DND-41 (cell line): ENCODE data around the gene ZRANB3.

ENCODE experiments used
- ATAC-seq: fragments of 200-7000 bp; cut with Tn5 transposase; 3 replicates; pipeline ENCODE4 v1.9.1; 2021; ENCODE audit warnings: low read depth; ENCODE audit not compliant: insufficient read depth
- DNase-seq: peaks from one replicate; pipeline ENCODE4 v3.0.0-alpha.2; 2020
- H2AFZ ChIP-seq: 2 replicates; pipeline ENCODE4 v1.6.0; 2012; ENCODE audit warnings: low read depth, low read length
- H3K27ac ChIP-seq: 2 replicates; pipeline ENCODE4 v1.5.1; 2012; ENCODE audit warnings: low read length, inconsistent platforms
- H3K27me3 ChIP-seq: fragments of 200-600 bp; sonication (generic); 2 replicates; pipeline ENCODE4 v1.6.0; 2012; ENCODE audit warnings: low read length, mild to moderate bottlenecking, inconsistent platforms; ENCODE audit not compliant: insufficient read depth, poor library complexity
- H3K36me3 ChIP-seq: 2 replicates; pipeline ENCODE4 v1.5.1; 2012; ENCODE audit warnings: low read length, inconsistent platforms; ENCODE audit not compliant: insufficient read depth
- H3K4me1 ChIP-seq: 2 replicates; pipeline ENCODE4 v1.5.1; 2012; ENCODE audit warnings: mild to moderate bottlenecking, low read length; ENCODE audit not compliant: insufficient read depth
- H3K4me2 ChIP-seq: 2 replicates; pipeline ENCODE4 v1.6.0; 2012; ENCODE audit warnings: mild to moderate bottlenecking, moderate library complexity, low read length, inconsistent platforms; ENCODE audit not compliant: insufficient read depth
- H3K4me3 ChIP-seq, 2 experiments: fragments of 200-600 bp in 1 of 2; shearing (Covaris generic) in 1 of 2; 2 replicates each; pipeline ENCODE4 v1.5.1; 2012 to 2016; ENCODE audit warnings: inconsistent platforms in 2 of 2, low read length in 2 of 2, mild to moderate bottlenecking in 2 of 2, low read depth in 1 of 2, moderate library complexity in 1 of 2
- H3K79me2 ChIP-seq: 2 replicates; pipeline ENCODE4 v1.6.0; 2012; ENCODE audit warnings: low read length, inconsistent platforms; ENCODE audit not compliant: insufficient read depth
- H3K9ac ChIP-seq: 2 replicates; pipeline ENCODE4 v1.6.0; 2012; ENCODE audit warnings: low read depth, mild to moderate bottlenecking, inconsistent platforms, low read length, moderate library complexity
- H3K9me3 ChIP-seq: 2 replicates; pipeline ENCODE4 v1.5.1; 2012; ENCODE audit warnings: low read length, moderate library complexity, mild to moderate bottlenecking, inconsistent platforms; ENCODE audit not compliant: insufficient read depth, severe bottlenecking
- H4K20me1 ChIP-seq: 2 replicates; pipeline ENCODE4 v1.6.0; 2012; ENCODE audit warnings: low read length; ENCODE audit not compliant: insufficient read depth
- CTCF ChIP-seq: IDR thresholded peaks from 2 replicates; pipeline ENCODE4 v1.5.1; 2012; ENCODE audit warnings: borderline replicate concordance, low read length, moderate library complexity, mild to moderate bottlenecking; ENCODE audit not compliant: poor library complexity, severe bottlenecking; ENCODE audit errors: extremely low read depth
- EZH2 ChIP-seq: IDR thresholded peaks from 3 replicates; pipeline ENCODE4 v1.6.1; 2012; ENCODE audit warnings: borderline replicate concordance, low read depth, mild to moderate bottlenecking, moderate library complexity, low read length, inconsistent platforms; ENCODE audit not compliant: severe bottlenecking

Gene ZRANB3

GRCh38 chr2:135265960-135266490, 265.0 kb downstream of the ZRANB3 start:
- H3K4me1 ChIP-seq = no peaks in the 10 kb centered on the region
- H3K4me3 ChIP-seq = no peak overlapping the region
- H4K20me1 ChIP-seq = no peaks in the 10 kb centered on the region
- no peaks in the 10 kb centered on the region for H3K9me3 ChIP-seq
- no peak overlapping the region for H3K9ac ChIP-seq
- TF ChIP-seq EZH2 (no peak), CTCF (no peak)
- no peak overlapping the region for H2AFZ ChIP-seq
- H3K27ac ChIP-seq = no peak overlapping the region
- no peaks in the 10 kb centered on the region for H3K27me3 ChIP-seq
- no peaks in the 10 kb centered on the region for H3K79me2 ChIP-seq
- H3K36me3 ChIP-seq = peaks cover 8% of the 10 kb centered on the region; the same call in 1 of the 2 replicates
- ATAC-seq = no peak
- H3K4me2 ChIP-seq = no peak overlapping the region
- no peak for DNase-seq

GRCh38 chr2:135259123-135259522, 271.9 kb downstream of the ZRANB3 start:
- no peaks in the 10 kb centered on the region for H3K79me2 ChIP-seq
- no peak overlapping the region for H3K4me2 ChIP-seq
- H4K20me1 ChIP-seq = no peaks in the 10 kb centered on the region
- H3K4me3 ChIP-seq = no peak overlapping the region
- H3K9me3 ChIP-seq = no peaks in the 10 kb centered on the region
- DNase-seq (no peak), ATAC-seq (no peak)
- H3K27ac ChIP-seq = no peak overlapping the region
- H3K9ac ChIP-seq = no peak overlapping the region
- H2AFZ ChIP-seq = no peak overlapping the region
- H3K36me3 ChIP-seq = no peaks in the 10 kb centered on the region
- TF ChIP-seq EZH2 (no peak), CTCF (no peak)
- no peaks in the 10 kb centered on the region for H3K4me1 ChIP-seq
- H3K27me3 ChIP-seq = no peaks in the 10 kb centered on the region

- no peaks in the 10 kb centered on the region for H3K36me3 ChIP-seq
- no peak overlapping the region for H3K4me2 ChIP-seq
- H3K4me1 ChIP-seq = no peaks in the 10 kb centered on the region
- no peaks in the 10 kb centered on the region for H4K20me1 ChIP-seq
- H3K79me2 ChIP-seq = no peaks in the 10 kb centered on the region
- H3K4me3 ChIP-seq = no peak overlapping the region
- H3K9ac ChIP-seq = no peak overlapping the region
- no peak overlapping the region for H2AFZ ChIP-seq
- no peaks in the 10 kb centered on the region for H3K9me3 ChIP-seq
- no peak overlapping the region for H3K27ac ChIP-seq
- H3K27me3 ChIP-seq = no peaks in the 10 kb centered on the region
- ATAC-seq = peak; percentile 78
- DNase-seq = peak; percentile 26
- TF ChIP-seq EZH2 (no peak), CTCF (peak; percentile 46)
These were observed 272.8 kb downstream of the ZRANB3 start for GRCh38 chr2:135258193-135258592.
